ENCODE measurements around the gene NIM1K.
"Not testable (repeated sequence)": the region's sequence is repeated elsewhere in the genome, so short reads cannot be mapped to it uniquely, and the experiment has no call there.

NIM1K gene

GRCh38 chr5:43309122-43309521 lies 117.1 kb downstream of the NIM1K start:
- no peak for TF ChIP-seq POLR2AphosphoS5 (IDR thresholded peaks at IDR 0.05; ENCODE audit: low read depth, low read length)
- TF ChIP-seq POLR2A (IDR thresholded peaks at IDR 0.05; ENCODE audit: low read depth, low read length): no peak
- TF ChIP-seq TAF1 (IDR thresholded peaks at IDR 0.05; ENCODE audit: borderline replicate concordance, low read depth, low read length): no peak
- DNase-seq (ENCODE audit: insufficient read length) (no peak), FAIRE-seq (no peak)

- DNase-seq (ENCODE audit: insufficient read length) (no peak), FAIRE-seq (no peak)
- TF ChIP-seq TAF1 (IDR thresholded peaks at IDR 0.05; ENCODE audit: borderline replicate concordance, low read depth, low read length): no peak
- no peak for TF ChIP-seq POLR2A (IDR thresholded peaks at IDR 0.05; ENCODE audit: low read depth, low read length)
- no peak for TF ChIP-seq POLR2AphosphoS5 (IDR thresholded peaks at IDR 0.05; ENCODE audit: low read depth, low read length)
These were observed 117.6 kb downstream of the NIM1K start for GRCh38 chr5:43309637-43310036.

GRCh38 chr5:43312076-43312661 lies 120.1 kb downstream of the NIM1K start:
- no peak for FAIRE-seq
- no peak for DNase-seq (ENCODE audit: insufficient read length)
- no peak for TF ChIP-seq POLR2A (IDR thresholded peaks at IDR 0.05; ENCODE audit: low read depth, low read length)
- TF ChIP-seq POLR2AphosphoS5 (IDR thresholded peaks at IDR 0.05; ENCODE audit: low read depth, low read length): no peak
- no peak for TF ChIP-seq TAF1 (IDR thresholded peaks at IDR 0.05; ENCODE audit: borderline replicate concordance, low read depth, low read length)

GRCh38 chr5:43312699-43313034 lies 120.6 kb downstream of the NIM1K start:
- TF ChIP-seq POLR2A (IDR thresholded peaks at IDR 0.05; ENCODE audit: low read depth, low read length): no peak
- no peak for TF ChIP-seq TAF1 (IDR thresholded peaks at IDR 0.05; ENCODE audit: borderline replicate concordance, low read depth, low read length)
- TF ChIP-seq POLR2AphosphoS5 (IDR thresholded peaks at IDR 0.05; ENCODE audit: low read depth, low read length): no peak
- DNase-seq (ENCODE audit: insufficient read length) (no peak), FAIRE-seq (no peak)

- DNase-seq (ENCODE audit: insufficient read length) (peak; percentile 88), FAIRE-seq (peak; percentile 92)
- no peak for TF ChIP-seq TAF1 (IDR thresholded peaks at IDR 0.05; ENCODE audit: borderline replicate concordance, low read depth, low read length)
- peak; percentile 94 for TF ChIP-seq POLR2AphosphoS5 (IDR thresholded peaks at IDR 0.05; ENCODE audit: low read depth, low read length)
- peak; percentile 97 for TF ChIP-seq POLR2A (IDR thresholded peaks at IDR 0.05; ENCODE audit: low read depth, low read length)
These were observed 121.2 kb downstream of the NIM1K start, which contains the start of gene HMGCS1 for GRCh38 chr5:43313035-43313853. TSS of gene HMGCS1 (minus strand) at chr5:43313412. CDS start at chr5:43298965, 14,447 bp downstream.

GRCh38 chr5:43313854-43314457 lies 121.9 kb downstream of the NIM1K start:
- peak; percentile 24 for FAIRE-seq
- no peak for DNase-seq (ENCODE audit: insufficient read length)
- TF ChIP-seq POLR2A (IDR thresholded peaks at IDR 0.05; ENCODE audit: low read depth, low read length): no peak
- TF ChIP-seq TAF1 (IDR thresholded peaks at IDR 0.05; ENCODE audit: borderline replicate concordance, low read depth, low read length): no peak

- no peak for FAIRE-seq
- no peak for DNase-seq (ENCODE audit: insufficient read length)
- TF ChIP-seq TAF1 (IDR thresholded peaks at IDR 0.05; ENCODE audit: borderline replicate concordance, low read depth, low read length) (no peak), POLR2AphosphoS5 (IDR thresholded peaks at IDR 0.05; ENCODE audit: low read depth, low read length) (no peak), POLR2A (IDR thresholded peaks at IDR 0.05; ENCODE audit: low read depth, low read length) (no peak)
These were observed 122.7 kb downstream of the NIM1K start for GRCh38 chr5:43314724-43315123.

- DNase-seq (ENCODE audit: insufficient read length): no peak
- no peak for TF ChIP-seq TAF1 (IDR thresholded peaks at IDR 0.05; ENCODE audit: borderline replicate concordance, low read depth, low read length)
- TF ChIP-seq POLR2AphosphoS5 (IDR thresholded peaks at IDR 0.05; ENCODE audit: low read depth, low read length): no peak
- no peak for TF ChIP-seq POLR2A (IDR thresholded peaks at IDR 0.05; ENCODE audit: low read depth, low read length)
- FAIRE-seq: peak; percentile 5
These were observed 123.2 kb downstream of the NIM1K start for GRCh38 chr5:43315263-43315662.

- DNase-seq (ENCODE audit: insufficient read length): no peak
- no peak for TF ChIP-seq TAF1 (IDR thresholded peaks at IDR 0.05; ENCODE audit: borderline replicate concordance, low read depth, low read length)
- TF ChIP-seq POLR2A (IDR thresholded peaks at IDR 0.05; ENCODE audit: low read depth, low read length): no peak
- no peak for TF ChIP-seq POLR2AphosphoS5 (IDR thresholded peaks at IDR 0.05; ENCODE audit: low read depth, low read length)
- FAIRE-seq: no peak
These were observed 123.7 kb downstream of the NIM1K start for GRCh38 chr5:43315682-43316081.

- no peak for TF ChIP-seq POLR2AphosphoS5 (IDR thresholded peaks at IDR 0.05; ENCODE audit: low read depth, low read length)
- no peak for TF ChIP-seq POLR2A (IDR thresholded peaks at IDR 0.05; ENCODE audit: low read depth, low read length)
- no peak for TF ChIP-seq TAF1 (IDR thresholded peaks at IDR 0.05; ENCODE audit: borderline replicate concordance, low read depth, low read length)
- FAIRE-seq (no peak), DNase-seq (ENCODE audit: insufficient read length) (no peak)
These were observed 124.4 kb downstream of the NIM1K start for GRCh38 chr5:43316421-43316820.

- no peak for TF ChIP-seq POLR2AphosphoS5 (IDR thresholded peaks at IDR 0.05; ENCODE audit: low read depth, low read length)
- TF ChIP-seq TAF1 (IDR thresholded peaks at IDR 0.05; ENCODE audit: borderline replicate concordance, low read depth, low read length): no peak
- TF ChIP-seq POLR2A (IDR thresholded peaks at IDR 0.05; ENCODE audit: low read depth, low read length): no peak
- FAIRE-seq: no peak
- DNase-seq (ENCODE audit: insufficient read length): no peak
These were observed 128.8 kb downstream of the NIM1K start for GRCh38 chr5:43320846-43321245.

- FAIRE-seq; DNase-seq (ENCODE audit: insufficient read length): not testable (repeated sequence)
These were observed 131.5 kb downstream of the NIM1K start for GRCh38 chr5:43323488-43323887.

- FAIRE-seq: not testable (repeated sequence)
These were observed 133.6 kb downstream of the NIM1K start for GRCh38 chr5:43325624-43326023.

More at GRCh38 chr5:43325624-43326023, 133.6 kb downstream of the NIM1K start:
- DNase-seq (ENCODE audit: insufficient read length): not testable (repeated sequence)
